HG03575 (cell line): ENCODE measurements around the gene PLEKHO2.

Experiments
- ATAC-seq: cut with Tn5 transposase; IDR thresholded peaks from one replicate; pipeline ENCODE4 v1.9.1; 2021; ENCODE audit not compliant: unreplicated experiment, insufficient number of reproducible peaks, low FRiP score; ENCODE audit errors: extremely low read depth

The PLEKHO2 gene

DNA sequence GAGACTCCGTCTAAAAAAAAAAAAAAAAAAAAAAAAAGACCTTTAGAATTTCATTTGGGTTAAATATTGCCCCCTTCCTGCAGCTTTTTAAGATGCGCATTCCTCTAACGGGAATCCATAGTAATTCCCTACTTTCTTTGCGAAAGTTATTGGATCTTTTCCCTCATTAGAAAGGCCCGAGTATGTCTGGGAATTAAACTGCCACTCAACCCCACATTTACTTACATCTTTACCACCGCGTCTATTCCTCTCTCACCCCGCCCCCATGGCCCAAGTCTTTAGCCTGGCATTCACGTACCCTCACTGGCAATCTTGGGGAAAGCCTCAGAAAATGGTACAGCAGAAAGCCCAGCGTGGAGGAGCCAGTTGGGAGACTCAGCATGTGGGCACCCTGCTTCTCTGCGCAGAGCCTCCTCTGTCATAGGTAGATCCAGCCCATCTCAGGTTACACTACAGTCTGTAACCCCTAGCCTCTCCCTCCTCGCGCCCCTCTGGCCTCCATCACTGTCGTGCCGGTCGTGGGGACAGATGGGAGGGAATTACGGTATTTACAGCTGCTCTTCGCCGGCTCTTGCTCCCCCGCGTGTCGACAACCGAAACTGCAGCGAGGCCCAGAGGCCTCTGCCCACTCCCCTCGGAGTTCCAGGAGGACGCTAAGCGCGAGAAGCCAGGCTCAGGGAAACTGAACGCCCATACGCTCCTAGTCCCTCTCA, 63.6 kb downstream of the PLEKHO2 start:
- ATAC-seq, result no peak

DNA sequence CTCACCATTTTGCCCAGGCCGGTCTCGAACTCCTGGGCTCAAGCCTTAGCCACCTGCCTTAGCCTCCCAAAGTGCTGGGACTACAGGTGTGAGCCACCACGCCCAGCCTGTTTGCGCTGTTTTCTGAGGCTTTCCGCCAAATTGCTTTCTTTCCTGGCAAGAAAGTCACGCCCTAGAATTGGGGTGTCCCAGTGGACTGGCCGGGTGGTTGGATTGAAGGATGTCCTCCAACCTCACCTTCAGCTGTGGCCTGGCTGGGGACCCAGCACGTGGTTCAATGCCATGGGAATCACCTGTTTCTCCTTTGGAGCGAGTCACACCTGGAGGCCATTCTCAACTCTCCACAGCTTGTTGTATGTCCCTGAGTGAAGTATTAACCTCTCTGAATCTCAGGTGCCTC, 64.2 kb downstream of the PLEKHO2 start:
- ATAC-seq, result no peak

DNA sequence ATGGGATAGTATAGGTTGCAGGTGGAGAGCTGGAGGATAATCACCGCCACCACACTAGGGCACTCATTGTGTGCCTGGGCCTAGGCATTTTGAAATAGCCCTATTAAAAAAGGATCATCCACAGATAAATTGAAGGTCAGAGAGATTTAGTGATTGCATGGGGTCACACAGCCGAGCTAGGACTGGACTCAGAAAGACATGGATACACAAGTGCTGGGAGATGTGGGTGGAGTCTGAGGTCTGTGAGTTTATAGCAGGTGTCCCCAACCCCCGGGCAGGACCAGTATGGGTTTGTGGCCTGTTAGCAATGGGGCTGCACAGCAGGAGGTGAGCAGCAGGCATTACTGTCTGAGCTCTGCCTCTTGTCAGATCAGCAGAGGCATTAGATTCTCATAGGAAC, 64.7 kb downstream of the PLEKHO2 start:
- ATAC-seq, result no peak

DNA sequence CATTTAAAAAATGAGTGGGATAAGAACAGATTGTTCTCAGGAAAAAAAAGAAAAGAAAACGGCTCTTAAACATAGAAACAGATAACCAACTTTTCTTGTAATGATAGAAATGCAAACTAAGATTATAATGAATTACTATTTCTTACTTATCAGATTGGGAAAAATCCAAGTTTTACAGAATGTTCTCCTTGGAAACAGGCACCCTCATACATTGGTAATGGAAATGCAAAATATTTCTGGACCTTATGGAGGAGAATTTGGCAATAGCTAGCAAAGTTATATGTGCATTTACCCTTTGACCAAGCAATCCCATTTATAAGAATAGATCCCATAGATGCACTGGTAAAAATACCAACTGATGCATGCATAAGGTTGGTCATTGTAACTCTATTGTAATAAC, 66.3 kb downstream of the PLEKHO2 start:
- ATAC-seq, result no peak

DNA sequence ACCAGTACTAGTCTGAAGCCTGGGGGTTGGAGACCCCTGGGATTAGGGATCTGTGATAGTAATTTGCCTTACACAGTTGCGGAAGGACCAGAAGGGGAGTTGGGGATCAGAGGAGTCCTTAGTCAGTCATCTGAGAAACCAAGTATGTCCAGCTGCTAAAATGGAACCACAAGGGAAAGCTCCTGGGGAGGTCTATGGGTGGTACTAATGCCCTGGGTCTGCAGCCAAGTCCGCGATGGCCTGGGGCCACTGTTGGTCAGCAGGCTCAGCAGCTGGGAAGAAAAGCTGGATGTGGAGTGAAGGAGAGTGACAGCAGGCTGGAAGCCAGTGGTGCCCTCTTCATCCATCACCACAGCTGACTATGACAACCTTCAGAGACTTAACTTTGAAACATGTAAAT, 67.8 kb downstream of the PLEKHO2 start:
- ATAC-seq, result no peak

DNA sequence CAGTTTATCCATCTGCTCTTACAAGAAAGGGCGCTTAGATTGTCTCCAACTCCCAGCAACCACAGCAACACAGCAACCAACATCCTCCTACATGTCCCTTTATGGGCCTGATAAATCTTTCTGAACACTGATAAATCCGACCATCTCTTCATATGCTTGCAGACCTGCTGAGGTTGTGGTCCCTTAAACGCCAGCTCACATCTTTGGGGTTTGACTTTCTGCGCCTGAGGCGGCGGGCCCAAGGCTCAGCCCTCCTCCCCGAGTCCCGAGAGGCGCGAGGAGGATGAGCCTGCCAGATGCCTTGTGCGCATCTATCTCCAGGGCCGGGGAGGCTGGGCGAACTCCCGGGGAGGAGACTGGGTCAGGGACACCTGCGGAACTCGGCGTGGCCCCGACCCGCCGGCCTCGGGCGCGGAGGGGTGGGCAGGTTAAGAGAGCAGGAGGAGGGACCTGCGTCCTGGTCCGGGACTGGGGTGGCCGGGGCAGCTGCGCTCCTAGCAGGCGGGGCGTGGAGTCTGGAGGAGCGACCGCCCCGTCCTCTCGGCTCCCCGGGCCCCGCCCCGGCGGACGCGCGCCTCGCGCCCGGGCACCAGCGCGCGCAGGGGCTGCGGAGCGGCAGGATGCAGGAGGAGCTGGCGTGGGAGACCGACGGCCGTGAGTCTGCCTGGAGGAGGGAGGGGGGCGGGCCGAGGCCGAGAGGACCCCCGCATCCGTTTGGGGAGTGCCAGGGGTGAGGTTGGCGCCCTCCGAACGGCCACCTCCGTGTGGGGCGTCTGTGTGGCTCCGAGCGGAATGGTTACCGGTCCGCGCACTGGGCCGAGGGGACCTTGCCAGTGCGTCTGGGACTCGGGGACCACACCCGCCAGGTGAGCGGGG, 69.8 kb downstream of the PLEKHO2 start, which contains the start of gene ANKDD1A:
Gene ANKDD1A (plus strand): TSS at position 592 of the 876 bp plus-strand sequence. CDS start 29 bp downstream, at position 621.
- no peak for ATAC-seq

DNA sequence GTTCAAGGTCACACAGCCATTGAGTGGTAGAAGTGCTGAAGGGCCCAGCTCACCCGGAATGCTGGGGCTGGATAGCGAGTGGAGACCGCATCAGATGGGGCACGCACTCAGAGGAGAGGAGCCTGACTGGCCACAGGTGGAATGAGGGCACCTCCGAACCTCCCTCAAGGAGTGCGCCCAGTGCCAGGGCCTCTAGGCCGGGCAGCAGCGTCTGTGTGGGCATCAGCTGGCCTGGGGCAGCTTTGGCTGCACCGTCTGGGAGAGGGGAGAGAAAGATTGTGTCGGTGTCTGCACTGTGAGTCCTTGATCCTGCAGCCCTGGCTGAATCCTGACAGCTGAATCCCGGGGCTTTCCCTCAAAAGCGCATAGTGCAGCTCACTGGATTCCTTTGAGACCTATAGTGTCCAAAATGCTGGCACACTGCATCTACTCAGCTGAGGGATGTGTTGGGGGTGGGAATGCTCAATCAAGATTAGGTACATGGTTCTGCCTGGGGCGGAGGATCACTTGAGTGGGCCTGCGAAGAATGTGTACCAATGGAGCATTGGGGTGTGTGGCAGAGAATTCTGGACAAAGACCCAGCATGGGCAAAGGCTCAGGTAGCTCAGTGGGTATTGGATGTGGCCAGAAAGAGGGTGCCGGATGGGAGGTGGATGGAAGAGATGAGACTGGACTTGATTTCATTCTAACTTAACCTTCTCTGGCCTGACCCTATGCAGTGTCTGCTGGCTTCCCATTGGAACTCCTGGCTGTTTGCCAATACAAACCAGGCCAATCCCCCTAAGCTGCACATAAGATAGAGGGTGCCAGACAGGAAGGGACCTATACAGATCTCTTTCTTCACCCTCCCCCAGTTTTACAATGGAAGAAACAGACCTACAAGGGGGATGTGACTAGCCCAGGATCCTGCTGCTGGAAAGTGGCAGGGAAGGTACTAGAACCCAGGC, 70.9 kb downstream of the PLEKHO2 start:
- no peak for ATAC-seq

DNA sequence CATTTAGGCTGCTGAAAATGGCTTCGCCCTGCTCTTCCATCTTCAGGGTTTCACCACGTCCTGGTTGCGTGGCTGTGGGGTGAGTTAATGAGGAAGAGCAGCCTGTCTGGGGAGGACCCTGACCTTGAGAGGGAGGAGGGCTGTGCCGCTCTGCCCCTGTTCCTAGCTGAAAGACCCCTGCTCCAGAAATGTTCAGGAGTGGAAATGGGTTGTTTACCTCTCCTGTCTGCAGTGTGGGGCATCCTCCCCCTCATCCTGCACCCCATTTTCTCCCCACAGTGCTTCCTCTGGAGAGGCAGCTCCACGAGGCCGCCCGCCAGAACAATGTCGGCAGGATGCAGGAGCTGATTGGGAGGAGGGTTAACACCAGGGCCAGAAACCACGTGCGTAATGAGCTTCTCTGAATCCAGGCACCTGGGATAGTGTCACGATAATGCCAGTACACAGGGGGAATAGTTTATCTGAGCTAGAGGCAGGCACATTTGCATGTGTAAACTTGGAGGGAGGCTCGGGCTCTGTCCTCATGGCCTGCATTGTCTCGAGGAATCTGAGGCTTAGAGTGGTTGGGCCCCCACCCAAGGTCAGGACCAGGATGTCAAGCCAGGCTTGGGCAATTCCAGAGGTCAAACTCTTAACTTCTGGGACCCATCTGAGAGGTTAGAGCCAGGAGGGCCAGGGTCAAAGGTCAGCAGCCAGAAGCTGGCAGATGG, 74.0 kb downstream of the PLEKHO2 start:
- no peak for ATAC-seq

DNA sequence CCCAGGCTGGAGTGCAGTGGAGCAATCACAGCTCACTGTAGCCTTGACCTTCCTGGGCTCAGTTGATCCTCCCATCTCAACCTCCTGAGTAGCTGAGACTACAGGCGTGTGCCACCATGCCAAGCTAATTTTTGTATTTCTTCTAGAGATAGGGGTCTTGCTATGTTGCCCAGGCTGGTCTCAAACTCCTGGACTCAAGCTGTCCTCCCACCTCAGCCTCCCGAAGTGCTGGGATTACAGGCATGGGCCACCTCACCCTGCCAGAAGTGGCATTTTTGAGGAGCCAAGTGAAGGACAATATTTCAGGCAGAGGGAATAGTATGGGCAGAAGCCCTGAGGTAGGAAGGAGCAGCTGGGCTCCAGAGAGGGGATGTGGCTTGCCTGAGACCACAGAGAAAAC, 74.7 kb downstream of the PLEKHO2 start:
- ATAC-seq, result no peak

DNA sequence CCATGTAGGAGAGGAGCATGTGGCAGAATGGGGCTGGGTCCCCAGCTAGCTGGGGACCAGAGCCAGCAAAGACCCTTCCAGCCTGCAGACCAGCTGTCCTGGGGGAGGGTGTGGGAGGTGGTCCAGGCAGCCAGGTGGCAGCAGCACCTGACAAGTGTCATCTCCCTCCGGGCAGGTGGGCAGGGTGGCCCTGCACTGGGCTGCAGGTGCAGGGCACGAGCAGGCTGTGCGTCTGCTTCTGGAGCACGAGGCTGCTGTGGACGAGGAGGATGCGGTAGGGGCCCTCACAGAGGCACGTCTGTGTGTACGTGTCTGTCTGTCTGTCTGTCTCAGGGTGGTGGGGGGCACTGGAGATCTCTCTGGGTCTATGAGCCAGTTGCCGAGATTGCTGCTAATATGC, 75.5 kb downstream of the PLEKHO2 start:
- no peak for ATAC-seq
